BE2C (cell line): ENCODE results near the gene RHO. TPM values are rescaled to one million over a fixed set of nuclear protein-coding genes. Genes with fewer than 3 reads are reported as not detected.
"Not testable (repeated sequence)": the region's sequence is repeated elsewhere in the genome, so short reads cannot be mapped to it uniquely, and the experiment has no call there.

Experiments
- DNase-seq: peaks from one replicate; pipeline ENCODE4 v3.0.0-alpha.2; 2020
- H3K27me3 ChIP-seq: fragments of 250-450 bp; sonication (Bioruptor Pico); 2 replicates; pipeline ENCODE4 v1.5.1; 2020; ENCODE audit warnings: mild to moderate bottlenecking
- H3K36me3 ChIP-seq: fragments of 250-450 bp; sonication (Bioruptor Pico); 2 replicates; pipeline ENCODE4 v1.5.1; 2020; ENCODE audit warnings: mild to moderate bottlenecking
- H3K4me1 ChIP-seq: fragments of 250-450 bp; sonication (Bioruptor Pico); 2 replicates; pipeline ENCODE4 v1.5.1; 2020
- H3K4me3 ChIP-seq: 2 replicates; pipeline ENCODE4 v1.5.1; 2011; ENCODE audit warnings: low read depth, low read length
- H3K9me3 ChIP-seq: fragments of 250-450 bp; sonication (Bioruptor Pico); 2 replicates; pipeline ENCODE4 v1.5.1; 2020
- CTCF ChIP-seq: IDR thresholded peaks from 2 replicates; pipeline ENCODE4 v1.5.1; 2012; ENCODE audit warnings: mild to moderate bottlenecking, low read depth, low read length
- polyA plus RNA-seq: library from polyadenylated mRNA; unstranded; fragments of >200 nt; gene quantifications from one replicate; pipeline ENCODE4 v1.2.1, GENCODE V29; 2012; ENCODE audit warnings: low read depth, missing spikeins; ENCODE audit not compliant: insufficient read length, insufficient read depth

RHO gene
- not detected for polyA plus RNA-seq

DNA sequence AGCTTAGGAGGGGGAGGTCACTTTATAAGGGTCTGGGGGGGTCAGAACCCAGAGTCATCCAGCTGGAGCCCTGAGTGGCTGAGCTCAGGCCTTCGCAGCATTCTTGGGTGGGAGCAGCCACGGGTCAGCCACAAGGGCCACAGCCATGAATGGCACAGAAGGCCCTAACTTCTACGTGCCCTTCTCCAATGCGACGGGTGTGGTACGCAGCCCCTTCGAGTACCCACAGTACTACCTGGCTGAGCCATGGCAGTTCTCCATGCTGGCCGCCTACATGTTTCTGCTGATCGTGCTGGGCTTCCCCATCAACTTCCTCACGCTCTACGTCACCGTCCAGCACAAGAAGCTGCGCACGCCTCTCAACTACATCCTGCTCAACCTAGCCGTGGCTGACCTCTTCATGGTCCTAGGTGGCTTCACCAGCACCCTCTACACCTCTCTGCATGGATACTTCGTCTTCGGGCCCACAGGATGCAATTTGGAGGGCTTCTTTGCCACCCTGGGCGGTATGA is at the start of gene RHO:
Gene RHO, plus strand, starts transcription at position 51 of the 512 bp plus-strand sequence. Its CDS starts 95 bp downstream, at position 146.
- H3K27me3 ChIP-seq, result no peaks in the 10 kb centered on the region
- no peaks in the 10 kb centered on the region for H3K9me3 ChIP-seq
- no peak for TF ChIP-seq CTCF
- H3K4me1 ChIP-seq, result no peaks in the 10 kb centered on the region
- H3K4me3 ChIP-seq, result no peak within 1 kb of the TSS
- no peak for DNase-seq
- no peaks in the 10 kb centered on the region for H3K36me3 ChIP-seq

GRCh38 chr3:129481225-129481765 is 47.1 kb upstream of the RHO start:
- H3K9me3 ChIP-seq, H3K4me1 ChIP-seq, H3K36me3 ChIP-seq, H3K27me3 ChIP-seq, H3K4me3 ChIP-seq: not testable (repeated sequence)
- DNase-seq, result peak; percentile 81

DNA sequence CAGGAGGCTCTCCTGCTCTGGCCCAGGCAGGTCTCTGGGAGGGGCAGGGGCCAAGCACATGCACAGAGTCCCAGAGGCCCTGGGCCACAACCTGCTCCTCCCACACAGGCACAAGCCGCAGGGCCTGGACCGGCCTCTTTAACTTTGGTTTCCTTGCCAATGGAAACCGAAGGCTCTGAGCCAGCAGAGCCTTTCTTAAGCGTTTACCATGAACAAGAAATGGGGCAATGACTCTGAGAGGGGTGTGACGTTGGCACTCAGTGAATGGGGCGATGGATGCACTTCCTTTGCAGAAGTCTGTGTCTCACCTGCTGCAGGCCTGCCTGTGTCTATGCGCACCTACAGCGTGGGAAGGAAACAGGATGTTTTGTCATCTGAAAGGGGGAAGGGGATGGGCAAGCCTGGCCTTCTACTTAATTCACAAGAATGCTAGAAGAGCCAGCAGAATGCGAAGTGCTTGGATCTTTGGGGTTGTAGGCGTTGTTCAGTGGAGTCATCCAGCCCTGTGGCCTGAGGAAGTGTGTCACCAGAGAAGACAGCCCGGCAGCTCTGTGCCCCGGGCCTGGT is 46.6 kb upstream of the RHO start:
- no peak for TF ChIP-seq CTCF
- H3K4me1 ChIP-seq, result peaks cover 9% of the 10 kb centered on the region
- H3K4me3 ChIP-seq, result no peak overlapping the region
- H3K9me3 ChIP-seq, result no peaks in the 10 kb centered on the region
- DNase-seq, result peak; percentile 62
- H3K27me3 ChIP-seq, result no peaks in the 10 kb centered on the region
- H3K36me3 ChIP-seq, result peaks cover 9% of the 10 kb centered on the region; the same call in 1 of the 2 replicates

GRCh38 chr3:129482721-129483120 is 45.7 kb upstream of the RHO start:
- Histone ChIP-seq H3K27me3 (no peaks in the 10 kb centered on the region), H3K4me1 (peaks cover 9% of the 10 kb centered on the region), H3K4me3 (no peak overlapping the region), H3K9me3 (no peaks in the 10 kb centered on the region), H3K36me3 (peaks cover 7% of the 10 kb centered on the region; the same call in 1 of the 2 replicates)
- TF ChIP-seq CTCF, result peak; percentile 54
- peak; percentile 35 for DNase-seq

DNA sequence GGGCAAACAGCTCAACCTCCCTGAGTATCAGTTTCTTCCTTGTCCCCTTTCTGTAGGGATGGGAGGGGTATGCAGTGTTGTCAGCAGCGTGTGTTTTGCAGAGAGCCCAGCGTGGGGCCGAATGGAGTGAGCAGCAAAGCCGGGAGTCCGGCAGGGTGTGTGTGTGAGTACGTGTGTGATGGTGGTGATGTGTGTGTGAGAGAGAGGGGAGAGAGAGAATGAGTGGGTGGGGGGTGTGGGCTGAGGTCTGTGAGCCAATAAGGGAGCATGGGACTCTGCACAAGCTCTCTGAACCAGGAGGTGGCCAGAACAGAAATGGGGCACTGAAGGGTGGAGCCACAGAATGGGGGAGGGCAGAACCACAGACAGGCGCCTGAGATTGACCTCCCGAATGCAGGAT is 44.6 kb upstream of the RHO start:
- no peak for TF ChIP-seq CTCF
- Histone ChIP-seq H3K9me3 (no peaks in the 10 kb centered on the region), H3K4me1 (peaks cover 9% of the 10 kb centered on the region), H3K27me3 (no peaks in the 10 kb centered on the region), H3K36me3 (0 out of 2 replicates have a peak, but pooled peaks cover 4% of the 10 kb centered on the region), H3K4me3 (no peak overlapping the region)
- DNase-seq, result no peak

DNA sequence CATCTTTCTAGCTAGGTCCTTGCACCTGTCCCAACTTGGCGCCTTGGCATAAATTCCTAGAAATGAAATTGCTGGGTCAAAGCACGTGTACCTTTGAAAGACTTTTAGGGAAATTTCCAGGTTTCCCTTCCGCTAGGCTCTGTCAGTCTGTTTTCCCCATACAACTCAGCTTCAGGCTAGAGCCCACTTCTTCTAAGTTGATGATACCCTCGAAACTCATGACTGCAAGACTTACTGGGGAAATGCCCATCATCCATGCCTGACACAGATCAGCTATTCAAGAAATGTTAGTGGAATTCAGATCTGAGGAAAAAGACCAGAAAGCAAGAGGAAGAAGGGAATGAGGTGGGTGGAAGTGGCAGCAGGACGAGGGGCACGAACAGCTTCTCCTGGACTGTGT is 43.3 kb upstream of the RHO start:
- H3K4me1 ChIP-seq, H3K9me3 ChIP-seq: not testable (repeated sequence)

DNA sequence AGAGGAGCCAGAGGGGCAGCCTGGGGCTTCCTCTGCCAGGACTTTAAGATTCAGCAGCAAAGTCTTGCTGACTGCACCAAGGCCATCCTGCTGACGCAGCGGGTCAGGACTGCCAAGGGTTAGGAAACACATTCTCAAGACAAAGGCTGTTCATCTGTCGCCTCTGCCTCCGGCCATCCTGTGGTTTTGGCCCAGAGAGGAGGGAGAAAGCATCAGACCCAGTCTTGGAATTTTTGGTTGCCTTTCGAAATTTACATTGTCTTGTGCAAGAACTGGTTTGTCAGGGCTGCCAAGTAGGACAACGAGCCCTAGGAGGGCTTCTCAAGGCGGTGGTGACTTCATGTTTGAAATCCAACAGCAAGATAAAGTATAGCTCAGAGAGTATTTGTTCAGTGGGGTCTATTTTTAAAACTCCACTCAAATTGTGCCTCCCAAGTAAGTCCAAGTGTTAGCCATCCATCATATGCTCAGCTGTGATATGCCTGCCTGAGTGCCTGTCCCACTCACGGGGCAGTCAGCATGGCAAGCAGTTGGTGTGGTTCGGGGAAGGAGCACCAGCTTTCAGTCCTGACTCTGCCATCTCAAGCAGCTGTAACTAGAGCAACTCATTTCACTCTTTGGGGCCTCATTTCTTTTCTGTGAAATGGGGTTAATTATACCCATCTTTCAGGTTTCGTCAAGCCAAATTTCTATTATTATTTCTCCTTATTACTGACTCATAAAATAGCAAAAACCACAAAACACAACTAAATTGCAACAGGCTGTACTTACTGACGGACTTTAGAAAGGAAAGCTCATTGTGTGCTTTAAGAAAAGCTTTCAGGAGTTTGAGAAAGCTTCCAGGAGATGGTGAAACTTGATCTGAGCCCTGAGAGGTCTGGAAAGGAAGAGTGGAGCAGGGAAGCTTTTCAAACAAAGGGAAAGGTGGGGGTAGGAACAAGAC is 42.4 kb upstream of the RHO start:
- no peak for TF ChIP-seq CTCF
- H3K4me3 ChIP-seq, result no peak overlapping the region
- no peaks in the 10 kb centered on the region for H3K27me3 ChIP-seq
- DNase-seq, result no peak
- H3K36me3 ChIP-seq, result no peaks in the 10 kb centered on the region
- H3K4me1 ChIP-seq, result peaks cover 14% of the 10 kb centered on the region
- no peaks in the 10 kb centered on the region for H3K9me3 ChIP-seq

More for the DNA sequence above, 43.3 kb upstream of the RHO start:
- not testable (repeated sequence) for H3K36me3 ChIP-seq, DNase-seq, H3K4me3 ChIP-seq, H3K27me3 ChIP-seq
